ENCODE data around the gene PPP1R10.

PPP1R10 gene

DNA sequence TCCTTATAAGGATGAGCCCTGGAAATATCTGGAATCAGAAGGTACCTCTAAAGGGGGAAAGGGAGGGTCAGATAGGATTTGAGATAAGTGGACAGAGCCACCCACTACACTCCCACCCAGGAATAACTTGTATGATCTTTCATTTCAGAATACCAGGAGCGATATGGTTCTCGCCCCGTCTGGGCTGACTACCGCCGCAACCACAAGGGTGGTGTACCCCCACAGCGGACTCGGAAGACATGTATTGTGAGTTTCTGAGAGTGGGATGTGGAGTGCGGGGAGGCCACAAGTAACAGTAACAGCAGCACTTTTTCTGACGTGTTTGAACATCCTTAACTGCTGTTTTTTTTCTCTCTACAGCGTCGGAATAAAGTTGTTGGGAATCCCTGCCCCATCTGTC is 2.5 kb upstream of the PPP1R10 start:
- in situ Hi-C loops (cut with MboI; ENCODE audit: low pct_unique_long_range_greater_than_20kb, low sequenced_read_pairs, unreplicated experiment): no loop called here

DNA sequence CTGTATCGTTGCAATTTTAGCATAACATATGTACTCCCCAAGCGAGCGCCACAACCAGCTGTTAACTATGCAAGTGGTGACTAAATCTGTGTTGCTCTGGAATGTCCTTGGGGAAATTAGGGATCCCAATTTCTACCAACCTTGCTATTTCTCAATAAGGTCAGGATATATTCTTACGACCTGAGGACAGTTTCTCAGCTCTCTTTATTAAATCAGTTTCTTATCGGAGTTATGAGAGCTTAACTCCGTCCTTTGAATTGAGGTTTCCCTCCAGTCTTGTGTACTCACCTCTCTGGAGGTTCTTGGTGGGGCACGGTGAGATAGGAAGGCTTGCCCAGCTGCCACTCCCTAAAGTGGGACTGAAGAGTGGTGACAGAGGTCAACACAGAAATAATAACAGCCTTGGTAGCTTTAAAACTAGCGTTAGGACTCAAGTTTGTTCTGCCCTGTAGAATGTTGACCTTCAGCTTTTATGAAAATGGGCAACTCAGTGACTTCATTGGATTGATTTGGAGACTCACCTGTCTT is 1.3 kb upstream of the PPP1R10 start:
- TF ChIP-seq, protein P1, sequence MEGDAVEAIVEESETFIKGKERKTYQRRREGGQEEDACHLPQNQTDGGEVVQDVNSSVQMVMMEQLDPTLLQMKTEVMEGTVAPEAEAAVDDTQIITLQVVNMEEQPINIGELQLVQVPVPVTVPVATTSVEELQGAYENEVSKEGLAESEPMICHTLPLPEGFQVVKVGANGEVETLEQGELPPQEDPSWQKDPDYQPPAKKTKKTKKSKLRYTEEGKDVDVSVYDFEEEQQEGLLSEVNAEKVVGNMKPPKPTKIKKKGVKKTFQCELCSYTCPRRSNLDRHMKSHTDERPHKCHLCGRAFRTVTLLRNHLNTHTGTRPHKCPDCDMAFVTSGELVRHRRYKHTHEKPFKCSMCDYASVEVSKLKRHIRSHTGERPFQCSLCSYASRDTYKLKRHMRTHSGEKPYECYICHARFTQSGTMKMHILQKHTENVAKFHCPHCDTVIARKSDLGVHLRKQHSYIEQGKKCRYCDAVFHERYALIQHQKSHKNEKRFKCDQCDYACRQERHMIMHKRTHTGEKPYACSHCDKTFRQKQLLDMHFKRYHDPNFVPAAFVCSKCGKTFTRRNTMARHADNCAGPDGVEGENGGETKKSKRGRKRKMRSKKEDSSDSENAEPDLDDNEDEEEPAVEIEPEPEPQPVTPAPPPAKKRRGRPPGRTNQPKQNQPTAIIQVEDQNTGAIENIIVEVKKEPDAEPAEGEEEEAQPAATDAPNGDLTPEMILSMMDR (IDR thresholded peaks at IDR 0.05; ENCODE audit: extremely low read depth, insufficient read depth, missing control alignments): no peak
- DNase-seq (ENCODE audit: low spot score): no peak
- in situ Hi-C loops (cut with MboI; ENCODE audit: low pct_unique_long_range_greater_than_20kb, low sequenced_read_pairs, unreplicated experiment): no loop called here

More for the DNA sequence above, 2.5 kb upstream of the PPP1R10 start:
- DNase-seq (ENCODE audit: low spot score): no peak
- TF ChIP-seq, protein P1 (IDR thresholded peaks at IDR 0.05; ENCODE audit: extremely low read depth, insufficient read depth, missing control alignments): no peak

DNA sequence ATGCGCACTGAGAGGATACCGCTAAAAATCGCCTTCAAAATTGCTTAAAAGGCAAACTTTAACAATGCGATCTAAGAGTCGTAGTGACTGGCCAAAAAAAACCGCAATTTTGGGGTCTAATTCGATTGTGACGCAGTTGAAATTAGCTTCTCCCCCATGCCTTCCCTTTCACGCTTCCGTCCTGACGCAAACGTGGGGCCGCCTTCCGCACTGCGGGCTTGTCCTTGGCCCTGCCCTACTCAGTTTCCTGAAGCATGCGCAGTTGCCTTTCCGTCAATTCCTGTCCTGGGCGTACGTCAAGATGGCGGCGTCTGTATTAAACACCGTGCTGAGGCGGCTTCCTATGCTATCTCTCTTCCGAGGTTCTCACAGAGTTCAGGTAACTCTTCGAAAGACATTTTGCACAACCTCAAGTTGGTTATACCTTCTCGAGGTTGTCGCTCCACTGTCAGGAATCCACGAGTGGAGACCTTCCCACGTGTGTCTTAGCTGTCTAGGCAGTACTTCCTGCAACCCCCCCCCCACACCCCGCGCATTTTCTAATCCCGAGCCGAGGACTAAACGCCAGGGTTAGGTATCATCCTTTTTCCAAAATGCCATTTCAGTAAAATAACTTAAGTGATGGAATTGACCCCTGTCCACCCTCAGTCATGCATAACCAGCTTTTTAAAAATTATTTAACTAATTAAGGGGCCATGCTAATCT is 674 bp upstream of the PPP1R10 start, which contains the start of gene MRPS18B:
TSS of gene MRPS18B (plus strand) at position 276 of the 705 bp plus-strand sequence. CDS start at position 302, 26 bp downstream.
- TF ChIP-seq, protein P1 (IDR thresholded peaks at IDR 0.05; ENCODE audit: extremely low read depth, insufficient read depth, missing control alignments): no peak
- in situ Hi-C loops (cut with MboI; ENCODE audit: low pct_unique_long_range_greater_than_20kb, low sequenced_read_pairs, unreplicated experiment): no loop called here
- peak; percentile 87 for DNase-seq (ENCODE audit: low spot score)

DNA sequence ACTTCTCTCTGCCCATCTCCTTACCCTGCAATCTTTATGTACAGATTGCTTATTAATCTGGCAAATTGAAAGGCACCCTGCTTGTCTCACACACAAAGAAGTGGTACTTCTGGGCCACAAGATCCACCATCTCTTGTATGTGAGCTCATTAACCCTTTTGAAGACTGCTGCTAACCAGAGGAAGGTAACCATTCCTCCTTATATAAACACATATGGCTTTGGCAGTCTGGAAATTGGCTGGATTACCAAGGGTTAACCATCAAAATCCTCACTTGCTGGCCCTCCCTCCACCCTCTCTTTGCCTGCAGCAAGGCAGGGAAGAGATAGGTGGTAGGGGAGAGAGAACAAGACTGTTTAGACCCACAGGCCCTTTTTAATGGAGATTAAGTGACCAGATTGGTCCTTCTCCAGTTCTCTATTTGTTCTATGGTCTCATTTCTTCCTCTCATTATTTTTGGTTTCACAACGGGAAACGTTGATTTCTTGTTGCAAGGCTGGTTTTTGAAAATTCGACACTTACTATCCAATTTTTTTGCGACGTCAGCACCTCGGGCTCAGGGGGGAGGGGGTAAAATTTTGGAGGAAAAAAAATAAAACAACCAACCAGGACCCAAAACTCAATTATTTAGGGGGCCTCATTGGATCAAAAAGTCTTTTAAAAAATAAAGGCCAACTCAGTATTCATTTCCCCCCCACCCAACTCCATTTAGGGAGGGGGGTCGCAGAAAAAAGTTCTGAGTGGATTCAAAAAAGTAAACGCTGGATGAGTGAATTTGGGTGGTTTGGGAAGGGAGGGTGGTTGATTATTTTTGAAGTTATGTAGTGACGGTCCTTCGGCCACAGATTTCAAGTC is 859 bp downstream of the PPP1R10 start:
- in situ Hi-C loops (cut with MboI; ENCODE audit: low pct_unique_long_range_greater_than_20kb, low sequenced_read_pairs, unreplicated experiment): no loop called here
- DNase-seq (ENCODE audit: low spot score): no peak
- TF ChIP-seq, protein P1 (IDR thresholded peaks at IDR 0.05; ENCODE audit: extremely low read depth, insufficient read depth, missing control alignments): no peak

DNA sequence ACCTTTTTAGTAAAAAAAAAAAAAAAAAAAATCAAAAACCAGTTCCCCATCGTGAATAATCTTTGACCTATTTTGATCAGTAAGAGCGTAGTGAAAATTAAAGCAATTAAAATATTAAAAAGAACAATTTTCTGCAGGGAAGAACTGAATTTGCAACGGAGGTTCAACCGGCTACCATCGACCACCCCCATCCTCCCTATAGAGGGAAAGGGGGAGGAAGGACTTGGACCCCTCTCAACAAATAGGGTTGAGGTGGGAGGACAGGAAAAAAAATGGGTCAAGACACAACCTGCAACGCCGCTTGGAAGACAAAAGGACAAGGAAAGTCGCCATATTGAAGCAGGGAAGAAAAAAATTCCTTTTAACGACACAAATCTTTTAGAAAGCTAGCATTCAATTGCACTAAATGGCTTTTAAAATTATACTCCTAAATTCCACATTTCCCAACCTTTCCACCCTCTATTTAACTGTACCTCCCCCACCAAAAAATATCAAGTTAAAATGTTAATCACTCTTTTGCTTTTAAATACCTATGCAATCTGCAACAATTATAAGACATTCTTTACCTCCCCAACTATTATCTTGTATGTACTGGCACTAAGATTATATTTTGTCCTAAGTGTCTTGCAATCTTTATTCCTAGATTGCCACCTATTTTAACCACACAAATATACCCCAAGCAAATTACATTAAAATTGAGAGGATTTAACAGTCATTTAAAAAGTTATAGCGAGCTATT is 1.7 kb downstream of the PPP1R10 start:
- TF ChIP-seq, protein P1 (IDR thresholded peaks at IDR 0.05; ENCODE audit: extremely low read depth, insufficient read depth, missing control alignments): no peak
- DNase-seq (ENCODE audit: low spot score): no peak
- in situ Hi-C loops (cut with MboI; ENCODE audit: low pct_unique_long_range_greater_than_20kb, low sequenced_read_pairs, unreplicated experiment): no loop called here

DNA sequence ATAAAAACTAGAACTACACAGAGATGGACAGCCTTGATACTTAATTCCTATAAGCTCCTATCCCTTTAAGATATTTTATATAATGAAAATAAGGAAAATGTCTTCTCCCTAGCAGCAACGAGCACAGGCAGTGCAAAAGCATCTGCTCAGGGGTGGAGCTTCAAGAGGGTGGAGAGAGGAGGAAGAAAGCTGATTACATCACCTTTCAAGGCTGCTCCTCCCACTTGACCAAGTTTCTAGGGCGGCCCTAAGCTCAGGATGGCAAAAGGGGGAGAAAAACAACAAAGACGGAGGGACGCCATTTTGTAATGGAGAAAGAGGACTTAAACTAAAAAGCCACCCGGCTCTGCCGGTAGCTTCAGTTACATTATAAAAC is 2.2 kb downstream of the PPP1R10 start:
- TF ChIP-seq, protein P1 (IDR thresholded peaks at IDR 0.05; ENCODE audit: extremely low read depth, insufficient read depth, missing control alignments): no peak
- in situ Hi-C loops (cut with MboI; ENCODE audit: low pct_unique_long_range_greater_than_20kb, low sequenced_read_pairs, unreplicated experiment): no loop called here
- DNase-seq (ENCODE audit: low spot score): peak; percentile 78
